A673 (cell line): ENCODE measurements around the gene PLCD3.

Experiments
- CTCF ChIP-seq: fragments of 300-800, 200-600 bp; sonication (generic); conservative IDR thresholded peaks from 2 replicates; pipeline ENCODE4 v1.5.1; 2017; ENCODE audit warnings: low read depth, mild to moderate bottlenecking, antibody characterized with exemption, low read length, moderate library complexity, mixed read lengths
- EZH2 ChIP-seq: fragments of 200-600 bp; sonication (generic); IDR thresholded peaks from 2 replicates; pipeline ENCODE4 v1.6.1; 2017; ENCODE audit warnings: borderline replicate concordance, low read depth, mild to moderate bottlenecking, mixed read lengths, antibody characterized with exemption, low read length; ENCODE audit not compliant: poor library complexity, severe bottlenecking

DNA sequence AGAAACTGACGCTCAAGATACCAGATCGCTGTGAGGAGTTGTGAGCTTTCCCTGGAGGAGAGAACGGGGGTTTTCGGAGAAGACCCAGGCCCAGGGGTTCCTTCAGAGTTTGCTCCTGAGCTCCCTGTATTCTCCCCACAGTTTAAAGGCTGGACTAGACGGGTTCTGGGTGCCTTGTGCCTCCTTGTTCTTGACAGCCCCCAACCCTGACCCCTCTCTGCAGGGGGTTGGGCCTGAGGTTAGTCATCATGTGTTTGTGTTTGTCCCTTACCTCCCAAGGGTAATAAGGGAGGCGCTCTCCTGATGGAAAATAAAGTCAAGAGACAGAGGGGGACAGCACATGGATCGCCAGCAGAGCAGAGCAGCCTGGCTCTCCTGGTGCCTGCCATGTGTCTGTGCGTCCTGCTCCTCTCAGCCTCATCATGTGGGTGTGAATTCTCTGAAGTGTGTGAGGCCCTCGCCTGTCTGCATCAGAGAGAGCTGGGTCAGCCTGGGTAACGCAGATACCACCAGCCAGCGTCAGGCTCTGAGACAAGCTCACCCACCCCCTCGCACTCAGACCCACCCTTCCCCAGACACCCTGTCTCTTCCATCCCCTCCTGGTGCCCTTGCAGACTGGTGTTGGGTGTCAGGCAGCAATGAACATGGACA lies 38.1 kb upstream of the PLCD3 start:
- TF ChIP-seq CTCF (no peak), EZH2 (no peak)
